Measurements from ENCODE around the gene C1orf210. TPM values are rescaled to one million over a fixed set of nuclear protein-coding genes. Genes with fewer than 3 reads are reported as not detected.

The C1orf210 gene
- total and polyA plus RNA-seq, 9 of the 15 experiments (the other 6 are each of a cell fraction or from before 2014, with no cell fraction given): 0.21 TPM; not detected in 8

DNA sequence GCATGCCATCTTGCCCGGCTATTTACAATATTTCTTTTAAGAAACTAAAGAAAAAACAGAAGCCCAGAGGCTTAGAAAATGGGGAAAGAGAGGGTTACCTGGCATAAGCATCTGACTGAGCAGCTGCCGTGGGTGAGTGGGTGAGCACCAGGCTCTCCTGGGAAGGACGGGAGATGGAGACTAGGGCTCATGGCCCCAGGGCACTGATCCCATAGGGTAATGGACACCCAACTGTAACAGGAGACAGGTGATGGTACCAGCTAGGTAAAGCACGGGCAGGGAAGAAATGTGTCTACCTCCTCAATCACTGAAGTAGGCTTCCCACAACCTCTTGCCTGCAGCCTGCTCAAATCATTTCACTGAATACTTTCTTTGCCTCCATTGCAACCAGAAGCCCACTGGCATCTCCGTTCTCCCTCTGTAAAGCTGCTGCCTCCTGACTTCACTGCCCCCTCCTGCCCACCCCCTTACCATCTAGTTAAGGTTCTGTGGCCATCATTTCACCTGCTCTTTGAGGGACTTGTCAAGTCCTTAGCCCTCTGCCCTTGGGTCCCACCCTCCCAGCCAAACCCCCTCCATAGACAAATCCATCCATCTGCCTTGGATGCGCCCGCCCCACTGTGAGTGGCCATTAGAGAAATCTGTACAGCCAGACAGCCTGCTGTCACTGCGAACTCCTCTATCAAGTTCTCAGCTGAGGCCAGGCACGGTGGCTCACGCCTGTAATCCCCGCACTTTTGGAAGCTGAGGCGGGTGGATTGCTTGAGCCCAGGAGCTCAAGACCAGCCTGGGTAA lies 9.4 kb downstream of the C1orf210 start:
- no peaks in the 10 kb centered on the region for H3K9me3 ChIP-seq (replicated peaks; ENCODE audit: control insufficient read depth, insufficient read depth, low read depth, low read length)
- FAIRE-seq (peak; percentile 78), DNase-seq (ENCODE audit: extremely low read depth in 1 of 4, low spot score in 3 of 4) (no peak), ATAC-seq (no peak)
- H3K4me2 ChIP-seq (ENCODE audit: insufficient read depth, low read length): no peak overlapping the region
- no peaks in the 10 kb centered on the region for H3K79me2 ChIP-seq (ENCODE audit: control insufficient read depth, insufficient read depth, low read length)
- no peaks in the 10 kb centered on the region for H3K36me3 ChIP-seq (ENCODE audit: control insufficient read depth, insufficient read depth, low read length)
- TF ChIP-seq COPS2 (conservative IDR thresholded peaks at IDR 0.05) (no peak), SRF (CRISPR knock-in tag; IDR thresholded peaks at IDR 0.05) (no peak), ZNF212 (CRISPR knock-in tag; IDR thresholded peaks at IDR 0.05) (no peak), RFX7 (CRISPR knock-in tag; IDR thresholded peaks at IDR 0.05) (no peak), FIP1L1 (IDR thresholded peaks at IDR 0.05; ENCODE audit: low read depth, low read length, poor library complexity, severe bottlenecking) (no peak), SRSF7 (optimal IDR thresholded peaks at IDR 0.05; ENCODE audit: low read depth, low read length) (no peak), ZFP91 (CRISPR knock-in tag; IDR thresholded peaks at IDR 0.05) (no peak), FOSL1 (tag; conservative IDR thresholded peaks at IDR 0.05) (no peak), KAT7 (CRISPR knock-in tag; IDR thresholded peaks at IDR 0.05; ENCODE audit: borderline replicate concordance) (no peak)
- peaks cover 47 to 86% of the 10 kb centered on the region in 2 experiments for H3K27me3 ChIP-seq (ENCODE audit: control insufficient read depth in 2 of 2, insufficient read depth in 2 of 2, low read length in 2 of 2)
- no peak overlapping the region for H3K9ac ChIP-seq (ENCODE audit: insufficient read depth in 1 of 2, low read depth in 2 of 2, low read length in 2 of 2)
- no TSS peak for BruUV-seq (replicated peaks)
- in situ Hi-C loops (cut with MboI): no loop called here
- no peaks in the 10 kb centered on the region; the same call in 1 of the 2 replicates for H4K20me1 ChIP-seq (replicated peaks; ENCODE audit: control insufficient read depth, insufficient read depth, low read length)
- ChIA-PET POLR2A (interaction anchor here (0.6 to 1.5 kb wide), 3 partner anchors 12 to 16 kb away, joined by 3 to 4 read pairs (median 4); no protein-coding TSS in a partner anchor), CTCF (ENCODE audit: low intra/inter-chr PET ratio) (no interaction called here)
- intact Hi-C loops (cut with micrococcal nuclease): no loop called here
- H3K9me1 ChIP-seq (ENCODE audit: control insufficient read depth, insufficient read depth, low read length): no peaks in the 10 kb centered on the region
- no peak overlapping the region for H2AFZ ChIP-seq (ENCODE audit: low read depth, low read length)
- WGBS (ENCODE audit: insufficient coverage, low coverage, missing lambda C conversion rate): under 1% methylated on average over 12 of the region's 12 CpGs
- H3K27ac ChIP-seq (ENCODE audit: extremely low read depth, low read depth, low read length): no peak overlapping the region
- H3K4me1 ChIP-seq (replicated peaks in 1 of 2; ENCODE audit: control insufficient read depth in 2 of 2, insufficient read depth in 2 of 2, low read length in 2 of 2): peaks cover 8 to 11% of the 10 kb centered on the region in 2 experiments; a peak in 4 of 5 replicates
- H3K4me3 ChIP-seq: no peak overlapping the region
